AG04450 (cell line): ENCODE measurements around the gene DEGS2. TPM values are rescaled to one million over a fixed set of nuclear protein-coding genes. Genes with fewer than 3 reads are reported as not detected.

Source experiments
- CTCF ChIA-PET: fragments of 300-600, 350-600 bp; formaldehyde crosslinking; extraction: SDS; loops from one replicate; lab custom pipeline; 2022; ENCODE audit warnings: antibody characterized with exemption, inconsistent platforms; lab: Charles Lee
- POLR2A ChIA-PET: fragments of 350-600 bp; formaldehyde crosslinking; extraction: SDS; loops from one replicate; lab custom pipeline; 2021; ENCODE audit warnings: antibody characterized with exemption, inconsistent platforms; lab: Yijun Ruan, JAX
- DNase-seq: peaks from one replicate; pipeline ENCODE4 v3.0.0-alpha.2; 2011; ENCODE audit warnings: low read depth, low spot score
- H3K27ac ChIP-seq: one replicate; pipeline ENCODE4 v1.5.1; 2012; ENCODE audit warnings: low read depth, low read length, control low read depth
- H3K27me3 ChIP-seq: one replicate; pipeline ENCODE4 v1.6.0; 2012; ENCODE audit warnings: low read length; ENCODE audit not compliant: control insufficient read depth, insufficient read depth
- H3K4me3 ChIP-seq: 2 replicates; pipeline ENCODE4 v1.5.1; 2011; ENCODE audit warnings: mild to moderate bottlenecking, low read depth, low read length, control low read depth
- H3K9me3 ChIP-seq: 2 replicates; pipeline ENCODE4 v1.5.1; 2012; ENCODE audit warnings: low read length; ENCODE audit not compliant: control insufficient read depth, insufficient read depth
- CTCF ChIP-seq: IDR thresholded peaks from 2 replicates; pipeline ENCODE4 v1.5.1; 2011; ENCODE audit warnings: low read depth, low read length, control low read depth, inconsistent platforms
- polyA plus RNA-seq: library from polyadenylated mRNA; depleted of rRNA; stranded (reverse); fragments of >200 nt; gene quantifications from 2 replicates; pipeline ENCODE4 v1.2.3, GENCODE V29; 2011

DEGS2 gene
- polyA plus RNA-seq, 1 experiment = not detected

GRCh38 chr14:100144996-100145646 is 14.3 kb downstream of the DEGS2 start:
- CTCF ChIA-PET = no interaction called here
- POLR2A ChIA-PET = interaction anchor here (0.5 kb wide), 1 partner anchor 36 kb away, joined by 3 read pairs; no protein-coding TSS in a partner anchor
- no peak for TF ChIP-seq CTCF
- Histone ChIP-seq H3K9me3 (no peaks in the 10 kb centered on the region; the same call in 1 of the 2 replicates), H3K27ac (no peak overlapping the region), H3K4me3 (no peak overlapping the region), H3K27me3 (no peaks in the 10 kb centered on the region)
- DNase-seq = no peak

- Histone ChIP-seq H3K9me3 (no peaks in the 10 kb centered on the region; the same call in 1 of the 2 replicates), H3K27ac (no peak overlapping the region), H3K27me3 (no peaks in the 10 kb centered on the region), H3K4me3 (no peak overlapping the region)
- no peak for DNase-seq
- CTCF ChIA-PET = no interaction called here
- POLR2A ChIA-PET = interaction anchor here (0.5 kb wide), 1 partner anchor 36 kb away, joined by 3 read pairs; no protein-coding TSS in a partner anchor
- TF ChIP-seq CTCF = no peak
These were observed 14.8 kb downstream of the DEGS2 start for GRCh38 chr14:100144645-100144995.

- Histone ChIP-seq H3K9me3 (no peaks in the 10 kb centered on the region; the same call in 1 of the 2 replicates), H3K27me3 (no peaks in the 10 kb centered on the region), H3K4me3 (no peak overlapping the region), H3K27ac (no peak overlapping the region)
- no peak for DNase-seq
- POLR2A ChIA-PET = no interaction called here
- CTCF ChIA-PET = no interaction called here
- TF ChIP-seq CTCF = no peak
These were observed 15.5 kb downstream of the DEGS2 start for GRCh38 chr14:100143934-100144333.

- Histone ChIP-seq H3K27ac (no peak overlapping the region), H3K27me3 (no peaks in the 10 kb centered on the region), H3K9me3 (no peaks in the 10 kb centered on the region; the same call in 1 of the 2 replicates), H3K4me3 (no peak overlapping the region)
- no peak for DNase-seq
- CTCF ChIA-PET = no interaction called here
- no peak for TF ChIP-seq CTCF
- POLR2A ChIA-PET = no interaction called here
These were observed 15.9 kb downstream of the DEGS2 start for GRCh38 chr14:100143523-100143922.
